GM12865 (cell line): ENCODE measurements around the gene SIPA1L2.

Experiments used
- DNase-seq: peaks from one replicate; pipeline ENCODE4 v3.0.0; 2010; ENCODE audit warnings: low read depth
- H3K4me3 ChIP-seq: 2 replicates; pipeline ENCODE4 v1.5.1; 2011; ENCODE audit warnings: mild to moderate bottlenecking, low read depth, low read length, control low read depth
- TF ChIP-seq, protein P1 (sequence below): IDR thresholded peaks from 2 replicates; pipeline ENCODE4 v1.5.1; 2011; ENCODE audit warnings: low read length, control low read depth, low read depth, inconsistent platforms; ENCODE audit not compliant: insufficient read depth; ENCODE audit errors: missing control alignments

SIPA1L2 gene

DNA sequence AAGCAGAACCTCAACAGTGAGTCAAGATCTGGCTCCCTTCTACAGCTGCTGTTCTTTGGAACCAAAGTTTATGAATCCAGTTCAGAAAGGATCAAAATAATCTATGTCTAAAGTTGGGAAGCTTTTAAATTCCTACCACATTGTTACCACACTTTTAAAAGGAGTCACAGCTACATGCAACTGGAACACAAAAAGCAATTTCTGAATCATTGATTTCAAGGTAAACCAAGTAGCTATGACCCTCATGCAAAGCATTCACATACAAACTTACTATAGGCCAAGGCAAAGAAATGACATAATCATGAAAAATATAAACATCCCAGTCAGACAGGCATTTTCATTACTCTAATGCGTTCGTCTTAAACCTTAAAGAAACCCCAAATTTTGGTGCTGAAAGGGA is 3.5 kb downstream of the SIPA1L2 start:
- no peak for DNase-seq
- no peak overlapping the region for H3K4me3 ChIP-seq
- TF ChIP-seq, protein P1, sequence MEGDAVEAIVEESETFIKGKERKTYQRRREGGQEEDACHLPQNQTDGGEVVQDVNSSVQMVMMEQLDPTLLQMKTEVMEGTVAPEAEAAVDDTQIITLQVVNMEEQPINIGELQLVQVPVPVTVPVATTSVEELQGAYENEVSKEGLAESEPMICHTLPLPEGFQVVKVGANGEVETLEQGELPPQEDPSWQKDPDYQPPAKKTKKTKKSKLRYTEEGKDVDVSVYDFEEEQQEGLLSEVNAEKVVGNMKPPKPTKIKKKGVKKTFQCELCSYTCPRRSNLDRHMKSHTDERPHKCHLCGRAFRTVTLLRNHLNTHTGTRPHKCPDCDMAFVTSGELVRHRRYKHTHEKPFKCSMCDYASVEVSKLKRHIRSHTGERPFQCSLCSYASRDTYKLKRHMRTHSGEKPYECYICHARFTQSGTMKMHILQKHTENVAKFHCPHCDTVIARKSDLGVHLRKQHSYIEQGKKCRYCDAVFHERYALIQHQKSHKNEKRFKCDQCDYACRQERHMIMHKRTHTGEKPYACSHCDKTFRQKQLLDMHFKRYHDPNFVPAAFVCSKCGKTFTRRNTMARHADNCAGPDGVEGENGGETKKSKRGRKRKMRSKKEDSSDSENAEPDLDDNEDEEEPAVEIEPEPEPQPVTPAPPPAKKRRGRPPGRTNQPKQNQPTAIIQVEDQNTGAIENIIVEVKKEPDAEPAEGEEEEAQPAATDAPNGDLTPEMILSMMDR, result no peak

DNA sequence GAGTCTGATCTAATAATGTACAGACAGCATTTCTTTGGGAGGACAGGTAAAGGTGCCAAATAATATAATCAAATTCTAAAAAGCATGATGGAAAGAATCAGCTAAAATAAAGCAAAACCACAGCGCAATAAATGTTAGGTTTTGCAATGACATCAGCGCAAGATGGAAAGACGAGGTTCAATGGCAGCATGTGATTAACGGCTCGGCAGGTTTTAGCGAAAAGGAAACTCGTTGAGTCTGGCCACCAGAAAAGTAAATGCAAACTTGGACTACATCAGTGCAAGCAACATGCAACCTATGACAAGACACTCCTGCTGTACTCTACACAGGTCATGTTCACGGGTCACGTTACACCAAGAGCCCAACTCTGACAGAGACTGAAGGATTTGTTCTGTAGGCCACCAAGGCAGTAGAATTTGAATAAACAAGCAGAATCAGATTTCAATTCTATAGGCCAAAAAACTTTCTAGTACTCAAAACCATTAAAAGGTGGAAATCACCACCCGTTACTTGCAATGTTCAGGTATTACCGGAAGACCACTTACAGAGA is 4.5 kb downstream of the SIPA1L2 start:
- no peak overlapping the region for H3K4me3 ChIP-seq
- DNase-seq, result no peak
- TF ChIP-seq, protein P1, result no peak

DNA sequence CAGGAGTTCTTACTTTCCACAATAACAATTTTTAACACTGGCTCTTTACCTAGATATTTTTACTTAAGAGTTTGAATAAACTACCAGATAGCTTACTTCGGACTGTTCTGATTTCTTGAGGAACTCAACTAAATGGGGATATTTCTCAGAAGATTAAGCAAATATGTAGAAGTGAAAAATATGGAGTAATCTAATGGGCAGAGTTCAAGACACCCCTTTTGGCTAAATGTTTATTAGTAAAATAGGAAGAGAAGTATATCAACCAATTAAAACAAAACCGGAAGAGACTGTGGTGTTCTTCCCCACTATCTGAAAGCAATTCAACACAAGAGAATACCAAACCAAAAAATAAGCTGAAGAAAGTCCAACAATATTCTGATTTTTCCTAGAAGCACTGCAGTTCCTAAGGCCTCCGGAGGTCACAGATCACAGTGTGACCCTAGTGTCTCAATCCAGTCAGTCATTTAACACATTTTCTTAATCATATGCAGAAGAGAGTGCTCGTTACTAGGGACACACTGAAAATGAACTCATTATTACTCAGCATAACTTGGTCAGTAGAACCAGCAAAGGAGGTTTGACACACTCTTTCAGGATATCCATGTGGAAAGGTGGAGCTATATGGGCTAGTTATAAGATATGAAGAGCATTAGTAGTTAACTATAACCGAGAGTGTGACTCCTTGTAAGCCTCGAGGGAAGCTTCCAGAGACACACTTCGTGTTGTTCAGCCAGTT is 5.2 kb downstream of the SIPA1L2 start:
- DNase-seq, result no peak
- TF ChIP-seq, protein P1, result no peak
- H3K4me3 ChIP-seq, result no peak overlapping the region

DNA sequence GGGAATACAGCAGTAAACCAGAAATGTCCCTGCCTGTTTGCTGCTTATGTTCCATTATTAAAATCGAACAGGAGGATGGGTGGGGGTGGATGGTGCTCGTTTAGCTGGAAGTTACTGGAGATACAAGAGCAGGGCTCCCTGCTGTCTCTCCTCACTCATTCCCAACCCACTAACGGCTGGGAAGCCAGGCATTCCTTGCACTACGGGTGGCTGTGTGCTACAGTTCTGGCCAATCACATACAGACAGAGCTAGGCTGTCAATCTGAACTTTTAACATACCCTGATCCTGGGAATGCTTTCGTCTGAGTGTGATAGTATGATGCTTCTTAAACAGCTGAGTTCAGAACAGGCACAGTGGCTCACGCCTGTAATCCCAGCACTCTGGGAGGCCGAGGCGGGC is 7.0 kb downstream of the SIPA1L2 start:
- no peak overlapping the region for H3K4me3 ChIP-seq
- no peak for DNase-seq
- TF ChIP-seq, protein P1, result no peak

DNA sequence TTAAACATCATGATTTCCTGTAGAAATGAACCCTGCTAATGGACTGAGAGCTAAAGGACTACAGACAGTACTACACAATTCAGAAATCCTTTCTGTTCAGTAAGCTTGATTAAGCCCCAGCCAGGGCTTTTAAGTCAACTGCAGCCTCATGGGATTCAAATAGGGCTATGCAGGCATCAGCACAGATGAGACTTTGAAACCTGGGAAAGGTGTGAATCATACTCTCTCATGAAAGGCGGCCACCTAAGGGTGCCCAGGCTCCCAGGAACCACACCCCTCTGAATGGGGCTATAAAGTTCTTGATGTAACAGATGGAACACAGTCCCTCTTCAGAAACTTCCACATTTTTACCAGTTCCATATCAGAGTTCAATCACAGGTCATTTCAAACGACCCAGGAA is 7.6 kb downstream of the SIPA1L2 start:
- DNase-seq, result no peak
- TF ChIP-seq, protein P1, result no peak
- no peak overlapping the region for H3K4me3 ChIP-seq

DNA sequence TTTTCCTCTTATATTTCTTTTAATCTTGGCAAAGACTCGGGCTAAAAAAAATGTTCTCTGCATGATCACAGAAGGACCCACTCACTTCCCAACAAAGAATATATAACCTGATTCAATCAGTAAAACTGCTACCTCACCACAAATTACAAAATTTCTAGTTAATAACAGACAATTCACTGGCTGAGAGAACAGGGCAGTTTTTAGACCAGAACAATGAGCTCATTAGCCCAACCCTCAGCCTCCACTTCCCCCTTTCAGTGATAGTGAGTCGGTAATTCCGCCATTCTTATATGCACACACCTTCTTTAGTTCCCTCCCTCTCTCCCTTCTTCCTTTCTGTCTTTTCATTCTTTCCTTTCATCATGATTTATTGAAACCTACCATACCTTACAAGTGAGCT is 8.9 kb downstream of the SIPA1L2 start:
- DNase-seq, result no peak
- H3K4me3 ChIP-seq, result no peak overlapping the region
- TF ChIP-seq, protein P1, result no peak
